ENCODE measurements around the gene SLC2A6. TPM values are rescaled to one million over a fixed set of nuclear protein-coding genes. Genes with fewer than 3 reads are reported as not detected.

Gene SLC2A6
- total RNA-seq, 2 donors from 2014 or later = 2.4 to 2.8 TPM

DNA sequence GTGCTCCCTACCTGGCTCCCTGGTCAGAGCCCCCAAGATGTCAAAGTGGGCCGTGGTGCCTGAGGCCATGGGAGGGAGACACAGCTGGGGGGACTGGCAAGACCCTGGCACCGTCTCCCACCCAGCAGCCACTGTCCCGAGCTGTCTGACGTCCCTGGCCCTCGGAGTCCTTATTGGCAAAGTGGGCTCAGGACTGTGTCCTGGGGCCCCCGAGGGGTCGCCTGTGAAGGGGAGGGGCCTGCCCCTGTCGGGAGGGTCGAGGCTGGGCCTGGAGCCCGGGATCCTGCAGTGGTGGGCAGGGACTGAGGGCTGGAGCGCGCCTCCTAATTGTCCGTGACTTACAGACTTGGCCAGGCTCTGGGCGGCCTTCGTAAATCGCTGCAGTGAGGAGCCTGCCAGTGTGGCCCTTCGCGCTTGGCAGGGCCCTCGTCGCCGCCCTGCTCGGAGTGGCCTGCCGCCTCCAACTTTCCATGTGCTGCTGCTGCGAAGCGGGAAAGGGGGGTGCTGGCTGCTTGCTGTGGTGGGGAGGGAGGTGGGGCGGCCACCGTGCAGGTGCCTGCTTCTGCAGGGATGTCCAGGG lies 32.1 kb upstream of the SLC2A6 start:
- H3K9me3 ChIP-seq = no peaks in the 10 kb centered on the region
- no peaks in the 10 kb centered on the region for H3K36me3 ChIP-seq
- no peak overlapping the region for H3K27ac ChIP-seq
- H3K9ac ChIP-seq (ENCODE audit: low read depth in 2 of 2, low read length in 2 of 2) = no peak overlapping the region
- no peaks in the 10 kb centered on the region for H3K27me3 ChIP-seq
- peaks cover 10% of the 10 kb centered on the region for H3K4me1 ChIP-seq
- TF ChIP-seq, protein P1, sequence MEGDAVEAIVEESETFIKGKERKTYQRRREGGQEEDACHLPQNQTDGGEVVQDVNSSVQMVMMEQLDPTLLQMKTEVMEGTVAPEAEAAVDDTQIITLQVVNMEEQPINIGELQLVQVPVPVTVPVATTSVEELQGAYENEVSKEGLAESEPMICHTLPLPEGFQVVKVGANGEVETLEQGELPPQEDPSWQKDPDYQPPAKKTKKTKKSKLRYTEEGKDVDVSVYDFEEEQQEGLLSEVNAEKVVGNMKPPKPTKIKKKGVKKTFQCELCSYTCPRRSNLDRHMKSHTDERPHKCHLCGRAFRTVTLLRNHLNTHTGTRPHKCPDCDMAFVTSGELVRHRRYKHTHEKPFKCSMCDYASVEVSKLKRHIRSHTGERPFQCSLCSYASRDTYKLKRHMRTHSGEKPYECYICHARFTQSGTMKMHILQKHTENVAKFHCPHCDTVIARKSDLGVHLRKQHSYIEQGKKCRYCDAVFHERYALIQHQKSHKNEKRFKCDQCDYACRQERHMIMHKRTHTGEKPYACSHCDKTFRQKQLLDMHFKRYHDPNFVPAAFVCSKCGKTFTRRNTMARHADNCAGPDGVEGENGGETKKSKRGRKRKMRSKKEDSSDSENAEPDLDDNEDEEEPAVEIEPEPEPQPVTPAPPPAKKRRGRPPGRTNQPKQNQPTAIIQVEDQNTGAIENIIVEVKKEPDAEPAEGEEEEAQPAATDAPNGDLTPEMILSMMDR (IDR thresholded peaks at IDR 0.05) = no peak
- intact Hi-C loops (cut with DNase I) = no loop called here
- no peak for DNase-seq
- no peak overlapping the region for H3K4me3 ChIP-seq

DNA sequence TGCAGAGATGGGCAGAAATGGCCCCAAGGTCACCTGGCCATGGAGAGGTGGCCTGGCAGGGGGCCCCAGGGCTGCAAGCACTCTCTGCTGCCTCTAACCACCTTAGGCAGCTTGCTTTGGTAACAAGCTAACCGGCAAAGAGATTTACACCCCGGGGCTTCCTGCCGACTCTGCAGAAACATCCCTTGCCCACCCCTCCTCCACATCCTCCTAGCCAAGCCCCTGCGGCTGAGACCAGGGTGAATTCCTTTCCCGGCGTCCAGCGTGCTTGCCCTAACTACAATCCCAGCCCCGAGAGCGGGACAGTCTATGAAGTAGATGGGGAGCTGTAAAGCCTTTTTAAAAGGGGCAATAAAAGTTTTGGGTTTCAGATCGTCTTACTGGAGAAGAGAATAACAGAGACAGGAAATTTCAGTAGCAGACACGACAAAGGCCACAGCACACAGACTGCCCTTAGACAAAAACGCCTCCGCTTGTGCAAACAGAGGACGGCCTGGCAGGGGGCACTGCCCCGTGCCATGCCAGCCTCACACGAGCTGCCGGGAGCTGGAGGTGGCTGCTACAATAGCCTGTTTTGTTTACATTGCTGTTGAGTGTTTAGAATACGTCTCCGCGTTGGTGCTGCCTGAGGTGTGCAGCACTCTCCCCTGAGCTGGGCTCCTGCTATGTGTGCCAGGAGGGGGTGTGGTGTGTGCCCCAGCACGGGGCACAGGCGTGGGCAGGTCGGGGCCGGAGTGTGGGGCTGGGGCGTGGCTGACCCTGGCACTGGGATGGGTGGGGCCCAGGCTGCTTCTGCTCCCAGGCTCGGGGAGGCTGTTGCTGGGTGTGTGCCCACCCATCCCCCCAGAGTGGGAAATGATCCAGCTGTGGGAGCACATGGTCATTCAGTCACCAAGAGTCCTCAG lies 30.5 kb upstream of the SLC2A6 start:
- H3K27ac ChIP-seq = no peak overlapping the region
- TF ChIP-seq, protein P1 (IDR thresholded peaks at IDR 0.05) = no peak
- H3K9me3 ChIP-seq = no peaks in the 10 kb centered on the region
- no peak overlapping the region for H3K4me3 ChIP-seq
- H3K4me1 ChIP-seq = peaks cover 10% of the 10 kb centered on the region
- no peak overlapping the region for H3K9ac ChIP-seq (ENCODE audit: low read depth in 2 of 2, low read length in 2 of 2)
- no peaks in the 10 kb centered on the region for H3K36me3 ChIP-seq
- DNase-seq = peak; percentile 46
- no peaks in the 10 kb centered on the region for H3K27me3 ChIP-seq
- intact Hi-C loops (cut with DNase I) = no loop called here

DNA sequence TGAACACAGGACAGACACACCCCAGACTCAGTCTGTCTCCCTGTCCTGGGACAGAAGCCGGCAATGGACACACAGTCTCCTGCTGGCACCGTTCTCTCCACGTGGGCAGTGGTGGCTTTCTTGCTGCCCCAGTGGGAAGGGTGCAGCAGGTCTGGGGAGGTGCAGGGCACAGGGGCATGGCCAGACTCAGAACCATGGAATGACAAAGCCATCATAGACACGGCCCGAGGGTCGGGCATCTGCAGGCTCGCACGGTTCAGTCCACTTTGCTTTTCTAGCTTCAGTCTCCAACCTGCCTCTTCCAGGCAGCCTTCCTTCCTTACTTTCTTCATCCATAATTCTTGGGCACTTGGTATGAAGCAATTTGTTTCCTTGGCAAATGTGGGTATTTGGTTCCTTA lies 29.1 kb upstream of the SLC2A6 start:
- Histone ChIP-seq H3K4me3 (no peak overlapping the region), H3K36me3 (no peaks in the 10 kb centered on the region), H3K4me1 (peaks cover 10% of the 10 kb centered on the region), H3K27ac (no peak overlapping the region), H3K9me3 (no peaks in the 10 kb centered on the region), H3K9ac (ENCODE audit: low read depth in 2 of 2, low read length in 2 of 2) (no peak overlapping the region), H3K27me3 (no peaks in the 10 kb centered on the region)
- DNase-seq = no peak
- TF ChIP-seq, protein P1 (IDR thresholded peaks at IDR 0.05) = no peak
- intact Hi-C loops (cut with DNase I) = no loop called here

DNA sequence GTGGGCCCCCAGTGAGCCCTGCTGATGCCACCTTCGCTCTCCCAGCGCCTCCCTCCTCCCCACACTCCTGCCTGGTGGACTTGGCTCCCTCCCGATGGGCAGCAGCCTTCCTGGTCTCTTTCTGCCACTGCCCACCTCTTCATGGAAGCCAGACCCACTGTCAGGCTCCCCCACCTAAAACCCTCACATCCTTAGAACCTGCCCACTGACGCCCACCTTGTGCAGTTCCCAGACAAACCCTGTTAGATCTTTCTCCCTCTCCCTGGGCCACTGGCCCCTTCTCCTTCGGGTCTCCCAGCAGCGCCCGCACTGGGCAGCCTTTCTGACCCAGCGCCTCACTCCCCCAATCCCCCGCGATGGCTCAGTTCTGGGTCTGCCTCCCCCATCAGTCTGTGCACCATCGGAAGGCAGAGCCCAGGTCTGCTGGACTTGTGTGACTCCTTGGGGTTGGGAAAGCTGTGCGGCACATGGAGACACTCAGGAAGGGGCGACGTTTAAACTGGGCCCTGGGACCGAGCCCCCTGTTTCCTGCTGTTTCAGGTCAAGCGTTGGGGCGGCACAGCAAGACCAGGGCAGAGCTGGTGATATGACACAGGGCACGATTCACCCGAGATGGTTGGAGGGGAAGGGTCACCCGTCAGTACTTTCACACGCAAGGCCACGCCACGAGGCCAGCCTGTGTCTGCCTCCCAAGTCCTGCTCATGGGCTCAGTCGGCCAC lies 28.5 kb upstream of the SLC2A6 start:
- H3K9ac ChIP-seq (ENCODE audit: low read depth in 2 of 2, low read length in 2 of 2) = no peak overlapping the region
- intact Hi-C loops (cut with DNase I) = no loop called here
- no peak overlapping the region for H3K27ac ChIP-seq
- H3K4me1 ChIP-seq = peaks cover 10% of the 10 kb centered on the region
- H3K36me3 ChIP-seq = no peaks in the 10 kb centered on the region
- no peak overlapping the region for H3K4me3 ChIP-seq
- TF ChIP-seq, protein P1 (IDR thresholded peaks at IDR 0.05) = no peak
- no peaks in the 10 kb centered on the region for H3K9me3 ChIP-seq
- no peak for DNase-seq
- H3K27me3 ChIP-seq = no peaks in the 10 kb centered on the region

DNA sequence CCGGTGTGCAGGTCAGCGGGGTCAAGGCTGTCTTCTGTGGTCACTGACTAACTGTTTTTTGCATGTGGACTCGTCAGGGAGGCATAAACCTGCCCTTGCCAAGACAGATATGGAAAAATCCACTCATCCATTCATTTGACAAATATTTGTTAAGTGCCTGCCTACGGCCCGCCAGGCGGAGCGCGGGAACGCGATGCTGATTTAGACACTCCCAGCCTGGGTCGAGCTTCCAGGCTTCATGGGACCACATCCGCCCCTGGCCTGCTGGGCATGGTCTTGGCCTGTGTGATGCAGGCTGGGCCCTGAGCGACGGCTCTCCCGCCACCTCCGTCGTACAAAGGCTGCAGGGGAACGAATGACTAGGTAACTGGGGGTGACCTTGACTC lies 27.7 kb upstream of the SLC2A6 start:
- Histone ChIP-seq H3K27me3 (no peaks in the 10 kb centered on the region), H3K4me3 (no peak overlapping the region), H3K9me3 (no peaks in the 10 kb centered on the region), H3K36me3 (no peaks in the 10 kb centered on the region), H3K9ac (ENCODE audit: low read depth in 2 of 2, low read length in 2 of 2) (no peak overlapping the region), H3K27ac (no peak overlapping the region), H3K4me1 (peaks cover 10% of the 10 kb centered on the region)
- TF ChIP-seq, protein P1 (IDR thresholded peaks at IDR 0.05) = no peak
- intact Hi-C loops (cut with DNase I) = no loop called here
- no peak for DNase-seq

Data from colonic mucosa (tissue), 4 donors.